ENCODE measurements around the gene SLC25A12. TPM values are rescaled to one million over a fixed set of nuclear protein-coding genes. Genes with fewer than 3 reads are reported as not detected.

SLC25A12 gene
- polyA plus RNA-seq, 4 donors, result 23.4 to 33.2 (median 26.7) TPM

DNA sequence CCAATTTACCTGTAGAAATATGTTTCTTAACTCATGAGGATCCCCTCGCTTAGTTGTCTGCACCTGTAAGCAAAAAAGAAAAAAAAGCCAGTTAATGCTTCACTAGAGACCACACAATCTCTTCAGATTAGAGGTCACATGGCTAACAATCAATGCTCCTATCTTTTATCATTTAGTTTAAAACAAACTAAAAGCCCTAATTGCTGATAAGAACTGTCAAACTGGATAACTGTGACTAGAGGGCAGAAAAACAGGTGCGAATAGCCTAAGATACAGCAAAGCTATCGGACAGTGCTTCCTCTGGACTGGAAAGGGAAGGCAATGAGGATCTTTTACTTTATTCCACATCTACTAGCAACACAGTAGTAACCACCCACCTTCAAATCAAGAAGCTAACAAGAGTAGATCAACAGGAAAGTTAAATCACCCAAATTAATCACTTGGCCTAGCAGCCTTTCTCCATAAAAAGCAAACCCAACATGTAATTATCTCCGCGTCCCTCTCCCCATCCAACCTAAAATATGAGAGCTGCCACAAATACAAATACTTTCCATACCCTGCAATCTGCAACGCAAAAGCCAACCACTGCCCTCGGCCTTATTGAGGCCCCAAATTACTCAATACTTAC, 734 bp downstream of the SLC25A12 start:
- no peak for DNase-seq (ENCODE audit: low read depth in 4 of 4, low spot score in 2 of 4)

- no peak for DNase-seq (ENCODE audit: low read depth in 4 of 4, low spot score in 2 of 4)
These were observed 4.2 kb downstream of the SLC25A12 start for GRCh38 chr2:171889808-171890207.

DNA sequence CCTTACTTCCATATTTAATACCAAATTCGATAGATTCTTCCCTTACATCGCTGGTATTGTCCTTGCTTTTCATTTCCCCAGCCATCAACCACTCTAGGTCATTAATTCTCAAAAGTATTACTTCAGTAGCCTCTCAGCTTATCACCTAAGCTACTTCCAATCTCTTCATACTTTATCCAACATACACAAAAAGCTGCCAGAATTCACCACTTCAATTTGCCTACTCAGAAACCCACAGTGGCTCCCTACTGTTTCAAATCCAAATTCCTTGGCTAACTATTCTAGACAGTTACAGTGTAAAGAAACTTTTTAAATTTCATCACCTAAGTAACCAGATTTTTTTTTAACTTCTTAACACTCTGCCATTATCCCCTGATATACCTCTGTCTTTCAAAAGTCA, 4.7 kb downstream of the SLC25A12 start:
- DNase-seq (ENCODE audit: low read depth in 4 of 4, low spot score in 2 of 4), result no peak

- no peak for DNase-seq (ENCODE audit: low read depth in 4 of 4, low spot score in 2 of 4)
These were observed 10.7 kb downstream of the SLC25A12 start for GRCh38 chr2:171883275-171883893.

GRCh38 chr2:171882089-171882769, 11.8 kb downstream of the SLC25A12 start:
- no peak for DNase-seq (ENCODE audit: low read depth in 4 of 4, low spot score in 2 of 4)

GRCh38 chr2:171880774-171881173, 13.3 kb downstream of the SLC25A12 start:
- no peak for DNase-seq (ENCODE audit: low read depth in 4 of 4, low spot score in 2 of 4)

GRCh38 chr2:171879865-171880264, 14.2 kb downstream of the SLC25A12 start:
- no peak for DNase-seq (ENCODE audit: low read depth in 4 of 4, low spot score in 2 of 4)

DNA sequence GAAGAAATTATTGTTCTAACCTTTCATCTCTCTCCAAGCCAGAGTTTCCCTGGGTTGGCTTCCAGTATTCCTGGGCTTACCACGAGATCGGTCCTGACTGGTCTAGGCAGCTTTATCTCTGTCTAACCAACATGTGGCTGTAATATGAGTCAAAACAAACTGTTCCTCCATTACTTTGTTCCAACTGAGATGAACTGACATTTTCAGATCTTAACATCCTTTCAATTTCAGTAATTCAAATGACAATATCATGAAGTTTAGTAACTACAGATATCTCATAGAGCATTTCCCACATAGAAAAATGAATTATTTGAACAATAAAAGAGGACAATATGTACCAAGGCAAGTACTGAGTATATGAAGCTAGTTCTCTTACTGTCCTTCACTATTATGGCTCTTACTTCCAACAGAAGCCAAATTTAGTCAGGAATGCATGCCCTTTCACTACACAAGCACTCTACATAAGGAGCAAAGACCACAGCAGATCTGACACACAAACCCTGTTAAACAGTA, 15.5 kb downstream of the SLC25A12 start:
- DNase-seq (ENCODE audit: low read depth in 4 of 4, low spot score in 2 of 4), result no peak

DNA sequence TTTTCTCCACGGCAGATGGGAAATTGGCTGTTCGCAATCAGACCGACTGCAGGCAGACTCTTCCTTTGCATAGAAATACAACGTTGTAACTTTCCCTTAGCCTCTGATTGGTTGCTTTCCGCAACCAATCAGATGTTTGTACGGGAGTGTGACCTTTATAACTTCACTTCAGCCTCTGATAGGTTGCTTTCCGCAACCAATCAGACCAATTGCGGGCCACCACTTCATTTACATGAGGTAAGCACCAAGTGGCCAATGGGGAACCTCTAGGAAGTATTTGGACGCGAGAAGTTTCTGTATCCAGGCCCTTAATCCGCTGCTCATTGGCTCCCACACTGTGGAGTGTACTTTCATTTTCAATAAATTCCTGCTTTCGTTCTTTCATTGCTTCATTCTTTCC, 19.1 kb downstream of the SLC25A12 start:
- no peak for DNase-seq (ENCODE audit: low read depth in 4 of 4, low spot score in 2 of 4)

- DNase-seq (ENCODE audit: low read depth in 4 of 4, low spot score in 2 of 4), result no peak
These were observed 19.5 kb downstream of the SLC25A12 start for GRCh38 chr2:171874517-171874916.

DNA sequence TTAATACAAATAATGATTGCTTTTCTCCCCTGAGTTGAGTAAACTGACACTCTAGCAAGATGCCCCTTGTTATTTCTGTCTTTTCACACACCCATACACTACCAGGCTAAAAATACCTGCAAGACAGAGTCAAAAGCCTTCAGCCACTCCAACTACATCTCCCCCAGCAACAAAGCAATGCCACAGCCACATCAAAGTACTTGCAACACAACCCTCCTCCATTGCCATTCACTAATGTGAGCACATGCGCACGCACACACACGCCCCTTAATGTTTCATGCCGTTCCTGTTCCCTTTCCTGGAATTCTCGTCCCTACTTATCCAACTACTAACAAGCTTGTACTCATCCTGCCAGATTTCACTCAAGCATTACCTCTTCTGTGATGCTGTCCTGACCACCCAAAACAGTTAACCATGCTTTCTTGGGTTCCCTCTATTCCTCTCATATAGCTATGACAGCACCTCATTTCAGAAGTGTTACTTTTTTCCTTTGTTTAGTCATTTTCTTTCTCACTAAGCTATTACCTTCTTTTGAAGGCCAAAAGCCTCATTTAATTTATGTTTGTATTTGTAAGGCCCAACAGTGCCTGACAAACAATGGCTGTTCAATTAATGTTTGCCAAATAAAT, 29.6 kb downstream of the SLC25A12 start:
- DNase-seq (ENCODE audit: low read depth in 4 of 4, low spot score in 2 of 4), result no peak

- DNase-seq (ENCODE audit: low read depth in 4 of 4, low spot score in 2 of 4), result no peak
These were observed 31.5 kb downstream of the SLC25A12 start for GRCh38 chr2:171862501-171862900.

- DNase-seq (ENCODE audit: low read depth in 4 of 4, low spot score in 2 of 4), result peak in 2 of 4 donors; percentile 11 to 17
These were observed 35.6 kb downstream of the SLC25A12 start for GRCh38 chr2:171858397-171858958.

GRCh38 chr2:171855401-171855800, 38.6 kb downstream of the SLC25A12 start:
- DNase-seq (ENCODE audit: low read depth in 4 of 4, low spot score in 2 of 4), result no peak

DNA sequence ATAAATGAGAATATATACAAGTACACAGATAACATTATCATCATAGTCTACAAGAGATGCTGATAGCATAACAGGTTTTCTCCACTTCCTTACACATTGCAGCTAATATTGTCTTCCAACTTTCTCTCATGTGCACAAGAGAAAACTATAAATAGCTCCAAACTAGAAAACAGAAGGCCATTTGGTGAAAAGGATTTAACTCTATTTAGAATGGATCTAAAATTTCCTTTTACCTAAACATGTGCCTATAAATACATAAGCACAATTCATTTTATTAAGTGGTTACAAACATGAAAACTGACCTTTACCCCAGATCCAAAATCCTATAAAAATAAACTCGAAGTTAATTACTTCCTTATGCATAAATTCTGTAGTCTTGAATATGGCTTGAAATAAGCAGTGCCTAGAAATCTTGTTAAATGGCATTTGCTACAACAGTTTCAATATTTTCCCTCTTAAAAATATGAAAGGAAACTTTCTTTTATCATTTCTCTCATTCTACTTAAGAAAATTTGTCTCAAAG, 41.6 kb downstream of the SLC25A12 start:
- no peak for DNase-seq (ENCODE audit: low read depth in 4 of 4, low spot score in 2 of 4)

DNA sequence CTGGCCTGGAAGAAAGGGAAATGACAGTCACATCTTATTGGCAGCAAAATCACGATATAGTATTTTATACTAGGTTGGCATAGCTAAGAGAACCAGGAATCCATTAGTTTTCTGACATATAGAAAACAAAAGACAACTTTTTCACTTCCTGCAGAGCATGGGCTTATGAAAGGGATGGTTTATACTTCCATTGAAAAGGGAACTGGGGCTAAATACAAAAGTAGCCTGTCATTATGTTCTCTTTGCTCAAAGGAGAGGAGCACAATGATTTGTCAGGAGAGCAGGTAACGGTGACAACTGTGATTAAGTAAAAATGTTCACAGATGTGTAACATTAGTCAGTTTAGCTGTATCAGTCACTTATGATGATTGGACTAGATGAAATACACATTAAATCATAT, 46.4 kb downstream of the SLC25A12 start:
- DNase-seq (ENCODE audit: low read depth in 4 of 4, low spot score in 2 of 4), result no peak

DNA sequence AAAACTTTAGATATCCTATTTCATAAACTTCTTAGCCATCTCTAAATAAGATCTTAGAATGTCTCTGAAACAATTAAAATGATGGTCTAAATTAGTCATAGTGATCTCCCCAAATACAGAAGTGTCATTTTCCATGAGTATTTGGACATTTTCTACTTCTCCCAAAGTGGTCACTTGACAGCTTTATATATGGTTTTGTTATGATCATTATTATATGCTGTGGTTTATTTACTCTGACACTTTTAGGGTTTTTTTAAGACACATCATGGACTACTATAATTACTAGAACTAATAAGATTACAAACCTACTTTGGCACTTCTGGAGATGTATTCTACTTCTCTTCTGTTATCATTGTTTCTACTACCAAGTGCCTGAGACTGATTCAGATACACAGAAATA, 47.1 kb downstream of the SLC25A12 start:
- no peak for DNase-seq (ENCODE audit: low read depth in 4 of 4, low spot score in 2 of 4)

DNA sequence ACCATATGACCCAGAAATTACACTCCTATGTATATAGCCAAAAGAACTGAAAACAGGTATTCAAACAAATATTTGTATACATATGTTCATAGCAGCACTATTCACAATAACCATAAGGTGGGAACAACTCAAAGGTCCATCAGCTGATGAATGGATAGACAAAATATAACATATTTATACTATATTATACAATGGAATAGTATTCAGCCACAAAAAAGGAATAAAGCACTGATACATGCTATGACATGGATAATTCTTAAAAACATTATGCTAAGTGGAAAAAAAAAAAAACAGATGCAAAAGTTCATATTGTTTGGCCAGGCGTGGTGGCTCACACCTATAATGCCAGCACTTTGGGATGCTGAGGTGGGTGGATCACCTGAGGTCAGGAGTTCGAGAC, 52.0 kb downstream of the SLC25A12 start:
- DNase-seq (ENCODE audit: low read depth in 4 of 4, low spot score in 2 of 4), result no peak

GRCh38 chr2:171837736-171838135, 56.3 kb downstream of the SLC25A12 start:
- no peak for DNase-seq (ENCODE audit: low read depth in 4 of 4, low spot score in 2 of 4)

DNA sequence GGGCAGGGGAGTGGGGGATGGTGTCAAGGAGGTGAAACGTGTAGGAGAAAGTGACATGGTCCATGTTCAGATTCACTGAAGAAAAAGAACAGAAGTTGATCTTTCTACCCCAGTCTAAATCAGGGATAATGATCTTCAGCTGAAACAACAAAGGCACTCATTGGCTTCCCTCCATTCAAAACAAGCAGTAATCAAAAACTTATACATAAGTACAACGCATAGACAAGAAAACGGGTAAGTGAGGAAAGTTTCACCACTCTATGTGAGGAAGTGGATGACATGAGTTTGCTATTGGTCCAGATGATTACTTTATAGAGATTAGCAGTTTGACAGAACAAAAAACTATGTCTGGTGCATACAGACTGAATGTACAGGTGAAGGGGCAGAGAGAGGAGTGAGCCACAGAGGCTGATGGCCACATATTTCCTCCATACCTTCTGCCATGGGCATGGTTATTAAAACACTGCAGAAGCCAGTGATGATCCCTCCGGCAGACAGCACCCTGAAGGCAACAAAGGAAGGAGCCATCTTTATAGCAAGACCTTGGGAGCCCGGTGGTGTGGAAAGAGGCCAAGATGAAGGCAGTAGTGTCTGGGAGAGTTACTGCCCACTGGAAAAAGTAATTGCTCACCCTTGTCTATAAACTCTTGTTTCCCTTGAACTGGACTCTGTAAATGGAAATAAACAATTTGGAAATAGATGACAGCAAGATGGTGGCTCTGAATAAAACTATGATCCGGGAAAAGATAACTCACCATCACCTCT, 57.7 kb downstream of the SLC25A12 start:
- DNase-seq (ENCODE audit: low read depth in 4 of 4, low spot score in 2 of 4), result no peak
